ENCODE results near the gene ZNF212. TPM values are rescaled to one million over a fixed set of nuclear protein-coding genes. Genes with fewer than 3 reads are reported as not detected.

ZNF212 gene
- total RNA-seq, 1 donor from 2014 or later = 16.6 TPM

DNA sequence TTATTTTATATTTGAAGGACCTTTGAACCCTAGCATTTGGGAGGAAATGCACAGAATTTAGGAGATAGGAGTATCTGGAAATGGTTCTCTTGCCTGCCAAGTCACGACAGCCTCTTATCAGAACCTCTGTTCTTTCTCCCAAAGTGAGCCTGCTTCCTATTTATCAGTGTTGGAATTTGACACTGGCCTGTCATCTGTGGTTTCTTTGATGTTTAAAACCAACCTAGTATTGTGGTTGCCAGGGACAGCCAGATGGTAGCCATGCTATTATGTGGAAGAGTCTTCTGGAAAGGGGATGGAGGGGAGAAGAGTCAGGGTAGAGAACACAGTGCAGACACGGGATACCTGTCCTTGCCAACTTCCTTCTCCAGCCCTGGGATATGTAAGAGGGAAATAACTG is 23.0 kb upstream of the ZNF212 start:
- H3K36me3 Mint-ChIP-seq = peaks cover 37% of the 10 kb centered on the region
- H3K27ac Mint-ChIP-seq = no peak overlapping the region

DNA sequence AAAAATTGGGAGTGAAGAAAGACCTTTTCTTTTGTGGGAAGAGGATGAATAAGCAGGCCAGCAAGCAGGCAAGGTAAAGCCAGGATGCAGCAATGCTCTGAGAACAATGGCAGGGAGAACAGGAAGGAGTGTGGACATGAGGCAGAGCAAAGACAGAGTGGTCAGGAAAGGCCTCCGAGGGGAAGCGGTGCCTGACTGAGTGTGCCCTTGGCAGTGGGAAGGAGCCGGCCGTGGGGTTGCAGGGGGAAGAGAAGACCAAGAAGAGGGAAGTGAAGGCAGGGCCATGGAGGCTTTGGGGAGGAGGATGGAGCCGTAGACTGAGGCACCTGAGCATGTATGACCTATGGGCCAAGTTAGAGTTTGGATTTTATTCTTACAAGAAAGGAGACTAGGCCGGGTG is 21.9 kb upstream of the ZNF212 start:
- Mint-ChIP-seq H3K9me3 (no peaks in the 10 kb centered on the region), H3K27ac (no peak overlapping the region), H3K4me1 (ENCODE audit: unreplicated experiment) (no peaks in the 10 kb centered on the region), H3K36me3 (peaks cover 43% of the 10 kb centered on the region), H3K4me3 (no peak overlapping the region), H3K27me3 (no peaks in the 10 kb centered on the region)
- TF ChIP-seq, protein P1, sequence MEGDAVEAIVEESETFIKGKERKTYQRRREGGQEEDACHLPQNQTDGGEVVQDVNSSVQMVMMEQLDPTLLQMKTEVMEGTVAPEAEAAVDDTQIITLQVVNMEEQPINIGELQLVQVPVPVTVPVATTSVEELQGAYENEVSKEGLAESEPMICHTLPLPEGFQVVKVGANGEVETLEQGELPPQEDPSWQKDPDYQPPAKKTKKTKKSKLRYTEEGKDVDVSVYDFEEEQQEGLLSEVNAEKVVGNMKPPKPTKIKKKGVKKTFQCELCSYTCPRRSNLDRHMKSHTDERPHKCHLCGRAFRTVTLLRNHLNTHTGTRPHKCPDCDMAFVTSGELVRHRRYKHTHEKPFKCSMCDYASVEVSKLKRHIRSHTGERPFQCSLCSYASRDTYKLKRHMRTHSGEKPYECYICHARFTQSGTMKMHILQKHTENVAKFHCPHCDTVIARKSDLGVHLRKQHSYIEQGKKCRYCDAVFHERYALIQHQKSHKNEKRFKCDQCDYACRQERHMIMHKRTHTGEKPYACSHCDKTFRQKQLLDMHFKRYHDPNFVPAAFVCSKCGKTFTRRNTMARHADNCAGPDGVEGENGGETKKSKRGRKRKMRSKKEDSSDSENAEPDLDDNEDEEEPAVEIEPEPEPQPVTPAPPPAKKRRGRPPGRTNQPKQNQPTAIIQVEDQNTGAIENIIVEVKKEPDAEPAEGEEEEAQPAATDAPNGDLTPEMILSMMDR (conservative IDR thresholded peaks at IDR 0.05) = no peak
- DNase-seq (ENCODE audit: extremely low spot score, unreplicated experiment) = no peak

More for the DNA sequence above, 23.0 kb upstream of the ZNF212 start:
- Mint-ChIP-seq H3K9me3 (no peaks in the 10 kb centered on the region), H3K27me3 (no peaks in the 10 kb centered on the region), H3K4me1 (ENCODE audit: unreplicated experiment) (no peaks in the 10 kb centered on the region), H3K4me3 (no peak overlapping the region)
- DNase-seq (ENCODE audit: extremely low spot score, unreplicated experiment) = no peak
- TF ChIP-seq, protein P1 (conservative IDR thresholded peaks at IDR 0.05) = no peak

DNA sequence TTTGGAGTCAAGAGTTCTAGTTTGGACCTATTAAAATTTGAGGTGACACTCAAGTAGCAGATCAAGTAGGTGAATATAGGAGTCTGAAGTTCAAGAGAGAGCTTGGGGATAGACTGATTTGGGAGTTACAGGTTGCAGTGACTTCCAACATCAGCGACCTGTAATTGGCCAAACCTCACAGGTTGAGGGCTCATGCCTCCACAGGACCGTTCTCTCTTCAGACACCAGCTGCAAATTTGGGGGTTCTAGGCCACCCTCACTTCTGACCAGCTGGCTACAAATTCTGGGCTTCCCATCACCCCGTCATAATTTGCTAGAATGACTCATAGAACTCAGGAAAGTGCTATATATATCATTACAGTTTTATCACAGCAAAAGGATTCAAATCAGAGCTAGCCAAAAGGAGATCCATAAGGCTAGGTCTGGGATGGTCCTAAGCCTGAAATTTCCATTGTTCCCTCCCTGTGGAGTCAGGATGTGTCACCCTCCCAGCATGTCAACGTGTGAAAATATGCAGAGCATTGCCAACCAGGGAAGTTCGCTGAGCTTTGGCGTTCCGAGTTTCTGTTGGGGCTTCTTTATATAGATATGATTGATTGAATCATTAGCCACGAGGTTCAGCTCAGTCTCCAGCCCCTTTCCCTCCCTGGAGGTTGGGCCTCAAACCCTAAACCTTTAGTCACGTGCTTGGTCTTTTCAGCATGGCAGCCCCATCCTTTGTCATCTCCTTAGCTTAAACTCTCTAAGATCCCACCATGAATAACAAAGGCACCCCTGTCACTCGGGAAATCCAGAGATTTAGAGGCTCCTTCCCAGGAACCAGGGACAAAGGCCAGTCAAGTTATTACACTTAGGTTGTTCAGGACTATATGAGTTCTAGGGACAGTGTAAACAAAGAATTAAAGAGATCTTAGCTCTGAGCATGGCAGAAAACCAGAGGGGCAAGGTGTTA is 20.7 kb upstream of the ZNF212 start:
- H3K4me1 Mint-ChIP-seq (ENCODE audit: unreplicated experiment) = no peaks in the 10 kb centered on the region
- no peak overlapping the region for H3K27ac Mint-ChIP-seq
- no peak overlapping the region for H3K4me3 Mint-ChIP-seq
- peaks cover 39% of the 10 kb centered on the region for H3K36me3 Mint-ChIP-seq
- TF ChIP-seq, protein P1 (conservative IDR thresholded peaks at IDR 0.05) = no peak
- no peak for DNase-seq (ENCODE audit: extremely low spot score, unreplicated experiment)
- H3K9me3 Mint-ChIP-seq = no peaks in the 10 kb centered on the region
- H3K27me3 Mint-ChIP-seq = no peaks in the 10 kb centered on the region

DNA sequence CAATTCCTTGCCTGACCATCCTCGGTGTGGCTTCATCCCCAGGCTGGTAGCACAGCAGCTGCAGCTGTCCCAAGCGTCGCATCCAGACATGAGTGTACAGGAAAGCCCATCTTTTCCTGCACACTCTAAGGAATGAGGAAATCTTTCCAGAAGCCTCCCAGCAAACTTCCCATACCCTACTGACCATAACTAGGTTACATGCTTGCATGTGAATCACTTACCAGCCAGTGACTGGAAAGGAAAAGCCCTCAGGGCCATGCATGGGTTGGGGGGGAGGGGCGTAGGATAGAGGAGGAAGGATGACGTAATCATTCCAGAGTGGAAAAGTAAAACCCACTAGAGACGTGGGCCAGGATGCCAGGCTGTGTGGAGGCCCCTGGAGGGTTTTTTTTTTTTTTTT is 18.9 kb upstream of the ZNF212 start:
- no peak for DNase-seq (ENCODE audit: extremely low spot score, unreplicated experiment)
- no peak overlapping the region for H3K27ac Mint-ChIP-seq
- no peak overlapping the region for H3K4me3 Mint-ChIP-seq
- peaks cover 37% of the 10 kb centered on the region for H3K36me3 Mint-ChIP-seq
- TF ChIP-seq, protein P1 (conservative IDR thresholded peaks at IDR 0.05) = no peak
- no peaks in the 10 kb centered on the region for H3K4me1 Mint-ChIP-seq (ENCODE audit: unreplicated experiment)
- H3K27me3 Mint-ChIP-seq = no peaks in the 10 kb centered on the region
- H3K9me3 Mint-ChIP-seq = no peaks in the 10 kb centered on the region

DNA sequence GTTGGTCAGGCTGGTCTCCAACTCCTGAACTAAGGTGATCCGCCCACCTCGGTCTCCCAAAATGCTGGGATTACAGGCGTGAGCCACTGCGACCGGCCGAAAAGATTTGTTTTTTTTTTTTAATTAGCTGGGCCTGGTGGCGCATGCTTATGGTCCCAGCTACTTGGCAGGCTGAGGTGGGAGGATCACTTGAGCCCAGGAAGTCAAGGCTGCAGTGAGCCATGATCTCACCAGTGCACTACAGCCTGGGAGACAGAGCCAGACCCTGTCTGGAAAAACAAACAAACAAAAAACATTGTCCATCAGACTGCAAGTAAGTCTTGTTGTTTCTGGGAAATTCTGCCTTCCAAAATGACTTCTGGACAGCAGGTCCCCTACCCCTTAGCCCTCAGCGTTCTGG is 16.3 kb upstream of the ZNF212 start:
- TF ChIP-seq, protein P1 (conservative IDR thresholded peaks at IDR 0.05) = no peak

More for the DNA sequence above, 16.3 kb upstream of the ZNF212 start:
- H3K4me3 Mint-ChIP-seq = no peak overlapping the region
- H3K4me1 Mint-ChIP-seq (ENCODE audit: unreplicated experiment) = no peaks in the 10 kb centered on the region
- no peaks in the 10 kb centered on the region for H3K27me3 Mint-ChIP-seq
- DNase-seq (ENCODE audit: extremely low spot score, unreplicated experiment) = no peak
- no peaks in the 10 kb centered on the region for H3K9me3 Mint-ChIP-seq
- no peak overlapping the region for H3K27ac Mint-ChIP-seq
- H3K36me3 Mint-ChIP-seq = peaks cover 34% of the 10 kb centered on the region
